A204.1 (cell line): Measurements from ENCODE around the gene UBAC1.
"Not testable (repeated sequence)": the region's sequence is repeated elsewhere in the genome, so short reads cannot be mapped to it uniquely, and the experiment has no call there.

ENCODE experiments used
- FAIRE-seq: peaks from 2 replicates; lab custom pipeline; 2012; peaks lifted over from hg19 to GRCh38; lab: Jason Lieb, UNC

The UBAC1 gene

GRCh38 chr9:135919318-135919890, 41.8 kb downstream of the UBAC1 start:
- no peak for FAIRE-seq

- not testable (repeated sequence) for FAIRE-seq
Observed at GRCh38 chr9:135916227-135916626, 44.9 kb downstream of the UBAC1 start.

GRCh38 chr9:135914921-135915320, 46.3 kb downstream of the UBAC1 start:
- no peak for FAIRE-seq

- FAIRE-seq: not testable (repeated sequence)
Observed at GRCh38 chr9:135911233-135911632, 49.9 kb downstream of the UBAC1 start.

GRCh38 chr9:135910757-135911156, 50.4 kb downstream of the UBAC1 start:
- no peak for FAIRE-seq

- FAIRE-seq: no peak
Observed at GRCh38 chr9:135910216-135910615, 51.0 kb downstream of the UBAC1 start.

- FAIRE-seq: no peak
Observed at GRCh38 chr9:135909371-135909770, 51.8 kb downstream of the UBAC1 start.

GRCh38 chr9:135908754-135909204, 52.4 kb downstream of the UBAC1 start:
- FAIRE-seq: no peak

GRCh38 chr9:135908093-135908753, 53.0 kb downstream of the UBAC1 start:
- no peak for FAIRE-seq

- FAIRE-seq: no peak
Observed at GRCh38 chr9:135907431-135908092, 53.6 kb downstream of the UBAC1 start, which contains the start of gene CAMSAP1. TSS of gene CAMSAP1 (minus strand) at chr9:135907546. CDS start at chr9:135907159, 387 bp downstream.

- no peak for FAIRE-seq
Observed at GRCh38 chr9:135907006-135907430, 54.2 kb downstream of the UBAC1 start.

GRCh38 chr9:135906291-135907005, 54.7 kb downstream of the UBAC1 start:
- no peak for FAIRE-seq

- FAIRE-seq: no peak
Observed at GRCh38 chr9:135905380-135906258, 55.6 kb downstream of the UBAC1 start.

- FAIRE-seq: no peak
Observed at GRCh38 chr9:135903786-135904520, 57.2 kb downstream of the UBAC1 start.

GRCh38 chr9:135903358-135903656, 57.9 kb downstream of the UBAC1 start:
- no peak for FAIRE-seq

GRCh38 chr9:135902655-135903357, 58.4 kb downstream of the UBAC1 start:
- no peak for FAIRE-seq

GRCh38 chr9:135901826-135902225, 59.3 kb downstream of the UBAC1 start:
- no peak for FAIRE-seq

- no peak for FAIRE-seq
Observed at GRCh38 chr9:135901031-135901758, 60.0 kb downstream of the UBAC1 start.

- FAIRE-seq: no peak
Observed at GRCh38 chr9:135898634-135899407, 62.4 kb downstream of the UBAC1 start.
